NCI-H446 (cell line): ENCODE results near the gene CDK13.

Experiments used
- DNase-seq, 2 experiments: peaks; one replicate each; lab custom pipeline; 2025; lab: John Stamatoyannopoulos, UW

Gene CDK13

DNA sequence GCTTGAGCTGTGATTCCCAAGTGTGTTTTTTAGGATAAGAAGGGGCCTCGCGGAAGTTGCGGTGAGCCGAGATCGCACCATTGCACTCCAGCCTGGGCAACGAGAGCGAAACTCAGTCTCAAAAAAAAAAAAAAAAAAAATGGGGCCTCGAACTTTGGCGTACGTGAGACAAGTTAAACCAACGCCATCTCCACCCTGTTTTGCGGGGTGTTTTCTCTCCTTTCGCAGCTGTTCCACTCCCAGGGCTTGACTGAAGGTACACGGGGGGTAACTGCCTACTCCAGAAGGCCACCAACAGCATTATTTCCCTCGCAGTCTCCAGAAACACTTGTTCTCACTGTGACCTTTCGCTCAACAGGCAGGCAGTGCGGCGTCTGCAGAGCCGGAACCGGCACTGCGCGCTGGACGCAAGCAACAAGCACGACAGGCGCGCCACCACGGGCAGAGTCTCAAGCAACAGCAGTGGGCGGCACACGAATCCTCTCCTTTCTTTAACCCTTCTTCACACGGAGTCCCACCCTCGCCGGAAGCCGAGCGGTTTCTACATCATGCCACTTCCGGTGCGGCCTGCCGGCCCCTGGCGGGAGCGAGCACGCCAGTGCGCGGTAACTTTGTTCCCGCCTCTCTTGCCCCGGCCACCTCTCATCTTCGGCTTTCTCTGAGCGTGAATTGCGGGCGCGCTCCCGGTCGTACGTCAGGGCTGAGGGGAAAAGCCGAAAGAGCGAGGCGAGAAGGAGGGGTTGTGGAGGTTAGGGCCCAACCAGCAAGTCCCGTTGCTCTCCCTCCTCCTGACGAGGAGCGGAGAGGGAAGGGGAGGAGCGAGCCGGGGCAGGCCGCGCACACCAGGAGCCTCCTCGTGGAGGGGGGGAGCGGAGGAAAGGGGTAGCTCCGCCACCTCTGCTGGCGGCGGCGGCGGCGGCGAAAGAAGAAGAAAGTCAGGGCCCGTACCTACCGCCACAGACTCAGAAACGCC, 814 bp upstream of the CDK13 start:
- peak; percentile 99 for DNase-seq

GRCh38 chr7:39950473-39951225, 593 bp downstream of the CDK13 start:
- no peak for DNase-seq

- DNase-seq = peak; percentile 7 to 58
Measured at GRCh38 chr7:39951226-39952194, 1.5 kb downstream of the CDK13 start.

- DNase-seq = no peak
Measured at GRCh38 chr7:39952374-39952773, 2.3 kb downstream of the CDK13 start.

GRCh38 chr7:39952803-39953202, 2.7 kb downstream of the CDK13 start:
- no peak for DNase-seq

GRCh38 chr7:39954694-39955093, 4.6 kb downstream of the CDK13 start:
- no peak for DNase-seq

GRCh38 chr7:39958038-39958437, 8.0 kb downstream of the CDK13 start:
- DNase-seq = no peak

- DNase-seq = no peak
Measured at GRCh38 chr7:39967406-39968161, 17.5 kb downstream of the CDK13 start.

GRCh38 chr7:39969431-39969830, 19.4 kb downstream of the CDK13 start:
- no peak for DNase-seq

DNA sequence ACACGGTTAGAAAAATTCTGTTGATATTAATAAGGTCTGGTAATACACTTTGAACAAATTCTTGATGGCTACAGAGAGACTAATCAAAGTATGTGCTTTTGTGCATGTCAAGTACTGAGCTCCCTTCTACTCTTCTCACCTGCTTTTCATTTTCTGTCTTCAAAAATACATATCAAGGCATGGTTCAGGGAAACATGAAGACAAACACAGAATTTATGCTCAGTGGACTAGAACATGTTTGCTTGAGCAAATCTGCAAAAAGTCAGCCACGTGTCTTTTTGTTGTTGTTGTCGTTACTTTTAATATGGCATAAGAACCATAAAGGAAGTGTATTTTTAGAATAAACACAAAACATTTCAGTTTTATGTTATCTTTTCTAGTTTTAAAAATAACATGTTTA, 21.9 kb downstream of the CDK13 start:
- DNase-seq = no peak

DNA sequence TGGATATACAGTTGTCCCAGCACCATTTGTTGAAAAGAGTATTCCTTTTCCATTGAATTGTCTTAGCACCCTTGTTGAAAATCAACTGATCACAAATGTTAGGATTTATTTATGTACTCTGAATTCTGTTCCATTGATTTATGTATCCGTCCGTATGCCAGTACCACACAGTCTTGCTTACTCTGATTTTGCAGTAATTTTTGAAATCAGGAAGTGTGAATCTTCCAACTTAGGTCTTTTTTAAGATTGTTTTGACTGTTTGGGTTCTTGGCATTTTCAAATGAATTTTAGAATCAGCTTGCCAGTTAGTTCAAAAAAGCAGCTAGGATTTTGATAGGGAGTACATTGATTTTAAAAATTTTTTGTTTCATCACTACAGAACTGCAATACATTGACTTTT, 23.7 kb downstream of the CDK13 start:
- DNase-seq = no peak

GRCh38 chr7:39978230-39978934, 28.3 kb downstream of the CDK13 start:
- no peak for DNase-seq

DNA sequence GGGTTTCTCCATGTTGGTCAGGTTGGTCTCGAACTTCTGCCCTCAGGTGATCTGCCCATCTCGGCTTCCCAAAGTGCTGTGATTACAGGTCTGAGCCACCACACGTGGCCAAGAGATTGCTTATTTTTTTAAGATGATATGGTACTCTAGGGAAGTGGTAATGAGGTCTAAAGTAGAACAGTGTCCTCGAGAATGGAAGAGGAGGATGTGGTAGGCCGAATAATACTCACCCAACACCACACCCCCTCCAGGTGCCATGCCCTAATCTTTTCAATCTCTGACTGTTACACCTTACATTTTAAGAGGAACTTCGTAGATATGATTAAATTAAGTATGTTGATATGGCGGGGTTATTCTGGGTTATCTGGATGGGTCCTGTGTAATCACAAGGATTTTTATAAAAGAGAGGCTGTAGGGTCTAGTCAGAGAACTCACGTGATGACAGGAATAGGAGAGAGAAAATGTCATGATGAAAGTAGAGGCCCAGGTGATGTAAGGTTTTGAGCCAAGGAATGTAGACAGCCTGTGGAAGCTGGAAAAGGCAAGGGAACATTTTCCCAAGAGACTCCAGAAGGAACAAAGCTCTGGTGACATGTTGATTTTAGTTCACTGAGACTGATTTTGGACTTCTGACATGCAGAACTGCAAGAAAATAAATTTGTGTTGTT, 29.5 kb downstream of the CDK13 start:
- DNase-seq = no peak

- no peak for DNase-seq
Measured at GRCh38 chr7:39985398-39985918, 35.4 kb downstream of the CDK13 start.

GRCh38 chr7:39987641-39988347, 37.7 kb downstream of the CDK13 start:
- DNase-seq = no peak

DNA sequence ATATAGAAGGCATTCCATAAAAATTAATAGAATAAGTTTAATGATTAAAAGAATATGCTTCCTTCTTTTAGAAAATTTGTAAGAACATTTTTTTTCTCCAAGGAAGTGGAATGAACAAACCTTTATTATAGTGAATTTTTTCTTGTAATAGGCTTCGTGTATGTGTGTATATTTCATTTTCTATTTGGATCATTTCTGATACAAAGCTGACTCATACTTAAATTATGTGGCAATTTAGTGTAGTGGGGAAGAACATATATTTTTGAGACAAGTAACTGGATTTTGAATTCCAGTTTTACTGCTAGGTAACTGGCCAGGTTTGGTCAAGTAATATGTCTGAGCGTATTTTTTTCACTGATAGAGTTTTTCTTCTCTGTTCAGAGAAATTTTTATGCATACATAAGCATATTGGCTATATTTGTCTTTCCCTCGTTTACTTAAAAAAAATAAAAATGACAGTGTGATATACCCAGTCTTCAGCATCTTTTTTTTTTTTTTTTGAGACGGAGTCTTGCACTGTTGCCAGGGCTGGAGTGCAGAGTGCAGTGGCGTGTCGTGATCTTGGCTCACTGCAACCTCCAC, 50.8 kb downstream of the CDK13 start:
- DNase-seq = no peak

GRCh38 chr7:40001649-40002048, 51.6 kb downstream of the CDK13 start:
- no peak for DNase-seq

DNA sequence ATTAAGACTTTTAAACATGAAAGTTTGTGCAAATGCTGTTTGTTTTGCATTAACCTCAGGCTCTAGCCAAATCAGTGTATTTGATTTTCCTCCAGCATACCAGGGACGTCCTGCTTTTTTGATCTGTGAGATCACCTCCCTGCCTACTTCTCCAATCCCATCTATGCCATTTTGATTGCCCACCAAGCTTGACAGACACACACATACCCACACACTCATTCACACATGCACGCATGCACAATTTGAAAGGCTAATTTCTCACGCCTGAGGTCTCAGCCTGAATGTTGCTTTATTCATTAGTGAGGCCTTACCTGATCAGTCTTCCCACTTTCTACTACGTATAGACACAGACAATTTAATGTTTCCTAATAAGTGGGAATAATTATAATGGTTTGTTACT, 53.5 kb downstream of the CDK13 start:
- no peak for DNase-seq
